Fibroblast of the aortic adventitia (primary cell): ENCODE data around the gene GPR160. TPM values are rescaled to one million over a fixed set of nuclear protein-coding genes. Genes with fewer than 3 reads are reported as not detected.
A peak's percentile ranks its signal among the peaks of the same experiment; 100 is the strongest.
"Not testable (repeated sequence)": the region's sequence is repeated elsewhere in the genome, so short reads cannot be mapped to it uniquely, and the experiment has no call there.

Source experiments
- DNase-seq: peaks from one replicate; pipeline ENCODE4 v3.0.0-alpha.2; 2010; ENCODE audit warnings: low read depth
- H3K4me3 ChIP-seq: 2 replicates; pipeline ENCODE4 v1.5.1; 2011; ENCODE audit warnings: low read depth, mild to moderate bottlenecking, control low read depth, low read length, moderate library complexity
- CTCF ChIP-seq: IDR thresholded peaks from 2 replicates; pipeline ENCODE4 v1.5.1; 2011; ENCODE audit warnings: mild to moderate bottlenecking, low read length, control low read depth, inconsistent platforms; ENCODE audit not compliant: insufficient read depth
- total RNA-seq: library from RNA; depleted of rRNA; stranded (reverse); fragments of >200 nt; gene quantifications from 2 replicates; pipeline ENCODE4 v1.2.3, GENCODE V29; 2012; ENCODE audit warnings: low replicate concordance

GPR160 gene
- total RNA-seq, 1 donor: 0.90 TPM

DNA sequence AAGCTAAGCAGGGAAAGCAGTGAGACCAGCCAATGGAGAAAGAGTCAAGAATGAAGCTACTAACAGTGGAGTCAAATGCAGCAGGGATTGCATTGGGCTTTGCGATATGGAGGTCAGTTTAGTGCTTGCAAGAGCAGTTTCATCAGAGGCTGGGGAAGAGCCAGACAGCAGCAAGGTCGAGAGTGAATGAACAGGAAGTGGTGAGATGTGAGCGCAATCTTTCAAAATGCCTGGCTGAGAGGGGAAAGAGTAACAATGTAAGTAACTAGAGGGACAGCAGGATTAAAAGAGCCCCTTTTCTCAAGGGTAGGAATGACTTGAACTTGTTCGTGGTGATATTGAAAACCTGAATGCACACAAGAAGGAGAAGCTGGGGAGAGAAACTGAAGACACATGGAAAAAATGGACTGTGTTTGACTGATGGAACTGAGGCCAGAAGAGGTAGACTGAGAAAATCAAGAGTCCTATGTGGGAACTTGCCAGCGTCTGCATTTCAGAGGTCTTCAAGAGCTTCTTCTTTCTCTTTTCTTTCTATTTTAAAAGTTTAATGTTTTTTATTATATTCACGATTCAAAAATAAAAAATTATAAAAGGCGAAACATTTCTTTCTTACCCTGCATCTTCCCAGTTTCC is 30.6 kb upstream of the GPR160 start:
- TF ChIP-seq CTCF: no peak
- peak; percentile 70 for DNase-seq

DNA sequence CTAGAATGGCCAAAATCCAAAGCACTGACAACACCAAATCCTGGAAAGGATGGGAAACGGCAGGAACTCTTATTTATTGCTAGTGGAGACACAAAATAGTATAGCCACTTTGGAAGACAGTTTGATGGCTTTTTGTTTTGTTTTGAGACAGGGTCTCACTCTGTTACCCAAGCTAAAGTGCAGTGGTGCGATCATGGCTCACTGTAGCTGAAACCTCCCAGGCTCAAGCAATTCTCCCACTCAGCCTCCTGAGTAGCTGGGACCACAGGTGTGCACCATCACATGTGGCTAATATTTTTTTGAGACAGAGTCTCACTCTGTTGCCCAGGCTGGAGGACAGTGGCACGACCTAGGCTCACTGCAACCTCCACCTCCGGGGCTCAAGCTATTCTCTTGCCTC is 27.3 kb upstream of the GPR160 start:
- no peak overlapping the region for H3K4me3 ChIP-seq
- DNase-seq: no peak
- TF ChIP-seq CTCF: no peak

More for the DNA sequence above, 30.6 kb upstream of the GPR160 start:
- no peak overlapping the region for H3K4me3 ChIP-seq

GRCh38 chr3:170012683-170013400 is 25.0 kb upstream of the GPR160 start:
- no peak for DNase-seq
- H3K4me3 ChIP-seq: no peak overlapping the region
- no peak for TF ChIP-seq CTCF

- no peak for DNase-seq
- no peak for TF ChIP-seq CTCF
- no peak overlapping the region for H3K4me3 ChIP-seq
Observed at GRCh38 chr3:170016057-170016456, 21.7 kb upstream of the GPR160 start.

DNA sequence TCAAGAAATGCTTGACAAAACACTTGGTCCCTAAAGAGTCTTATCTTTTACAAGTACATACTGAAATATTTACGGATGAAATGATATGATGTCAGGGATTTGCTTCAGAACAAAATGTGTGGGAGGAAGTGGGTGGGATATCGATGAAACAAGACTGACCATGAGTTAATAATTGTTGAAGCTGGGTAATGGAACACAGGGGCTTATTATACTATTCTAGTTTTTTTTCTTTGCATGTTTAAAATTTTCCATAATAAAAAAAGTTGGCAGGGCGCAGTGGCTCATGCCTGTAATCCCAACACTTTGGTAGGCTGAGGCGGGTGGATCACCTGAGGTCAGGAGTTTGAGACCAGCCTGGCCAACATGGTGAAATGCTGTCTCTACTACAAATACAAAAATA is 18.5 kb upstream of the GPR160 start:
- DNase-seq: not testable (repeated sequence)

DNA sequence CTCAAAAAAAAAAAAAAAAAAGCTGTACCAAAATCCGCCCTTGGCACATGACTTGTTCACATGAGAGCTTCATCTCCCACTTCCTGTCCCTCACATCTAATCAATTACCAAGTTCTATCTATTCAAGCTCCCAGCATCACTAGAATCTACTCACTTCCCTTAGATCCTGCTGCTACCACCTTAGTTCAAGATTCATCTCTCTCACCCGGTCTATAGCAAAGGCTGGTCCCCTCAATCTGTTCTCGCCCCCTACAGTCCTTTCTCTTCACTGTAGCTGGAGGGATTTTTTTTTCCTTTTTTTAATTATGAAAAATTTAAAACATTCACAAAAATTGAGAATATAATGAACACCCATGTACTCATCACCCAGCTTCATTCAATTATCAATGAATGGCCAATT is 16.7 kb upstream of the GPR160 start:
- DNase-seq: no peak
- TF ChIP-seq CTCF: peak; percentile 13
- no peak overlapping the region for H3K4me3 ChIP-seq

More for the DNA sequence above, 18.5 kb upstream of the GPR160 start:
- not testable (repeated sequence) for H3K4me3 ChIP-seq

- H3K4me3 ChIP-seq: no peak overlapping the region
- TF ChIP-seq CTCF: no peak
- no peak for DNase-seq
Observed at GRCh38 chr3:170022336-170022735, 15.5 kb upstream of the GPR160 start.
